Suprapubic skin (tissue), 4 donors: ENCODE measurements around the gene BPHL.

ENCODE experiments used
- CTCF ChIP-seq, 2 donors: fragments of 200-600 bp in 1 of 2; fragments of 450-650 bp in 1 of 2; sonication (generic) in 1 of 2; IDR thresholded peaks; one replicate each; pipeline ENCODE4 v1.5.1; 2016 to 2019; ENCODE audit warnings: antibody characterized with exemption in 2 of 2, mild to moderate bottlenecking in 1 of 2, moderate library complexity in 1 of 2
- EP300 ChIP-seq: sonication (generic); formaldehyde crosslinking; IDR thresholded peaks from one replicate; pipeline ENCODE4 v1.6.1; 2017; ENCODE audit warnings: antibody characterized with exemption
- POLR2A ChIP-seq, 2 donors: fragments of 450-650 bp; IDR thresholded peaks; one replicate each; pipeline ENCODE4 v1.6.1; 2017; ENCODE audit warnings: antibody characterized with exemption in 2 of 2, mild to moderate bottlenecking in 2 of 2, moderate library complexity in 2 of 2
- POLR2AphosphoS5 ChIP-seq, 3 donors: sonication (generic); formaldehyde crosslinking; IDR thresholded peaks; one replicate each; pipeline ENCODE4 v1.6.1; 2017; ENCODE audit warnings: antibody characterized with exemption in 3 of 3

GRCh38 chr6:3181105-3181504, 62.6 kb downstream of the BPHL start:
- TF ChIP-seq POLR2A (IDR thresholded peaks at IDR 0.05) (no peak), CTCF (IDR thresholded peaks at IDR 0.05) (no peak), POLR2AphosphoS5 (IDR thresholded peaks at IDR 0.05) (no peak), EP300 (no peak)
